DMS 273 (cell line): ENCODE measurements around the gene LETMD1.
"Not testable (repeated sequence)": the region's sequence is repeated elsewhere in the genome, so short reads cannot be mapped to it uniquely, and the experiment has no call there.

Source experiments
- DNase-seq: peaks from one replicate; lab custom pipeline; 2025; ENCODE audit not compliant: unreplicated experiment; lab: John Stamatoyannopoulos, UW

The LETMD1 gene

GRCh38 chr12:51047655-51048540 is at the start of gene LETMD1:
Gene LETMD1, plus strand, starts transcription at chr12:51048327. Its CDS starts 30 bp downstream, at chr12:51048357.
- peak; percentile 96 for DNase-seq

GRCh38 chr12:50999093-50999492 is 49.0 kb upstream of the LETMD1 start:
- no peak for DNase-seq

GRCh38 chr12:51000245-51000644 is 47.9 kb upstream of the LETMD1 start:
- no peak for DNase-seq

- DNase-seq, result no peak
Measured at GRCh38 chr12:51001799-51002198, 46.3 kb upstream of the LETMD1 start.

- no peak for DNase-seq
Measured at GRCh38 chr12:51004504-51004903, 43.6 kb upstream of the LETMD1 start.

GRCh38 chr12:51005030-51005429 is 43.1 kb upstream of the LETMD1 start:
- DNase-seq, result no peak

GRCh38 chr12:51005671-51006070 is 42.5 kb upstream of the LETMD1 start:
- no peak for DNase-seq

- no peak for DNase-seq
Measured at GRCh38 chr12:51008329-51009055, 39.6 kb upstream of the LETMD1 start.

- DNase-seq, result no peak
Measured at GRCh38 chr12:51009056-51009440, 39.1 kb upstream of the LETMD1 start.

- peak; percentile 62 for DNase-seq
Measured at GRCh38 chr12:51011955-51012354, 36.2 kb upstream of the LETMD1 start.

GRCh38 chr12:51012570-51013236 is 35.4 kb upstream of the LETMD1 start:
- peak; percentile 20 for DNase-seq

GRCh38 chr12:51013441-51013840 is 34.7 kb upstream of the LETMD1 start:
- no peak for DNase-seq

- not testable (repeated sequence) for DNase-seq
Measured at GRCh38 chr12:51014467-51014866, 33.7 kb upstream of the LETMD1 start.

GRCh38 chr12:51017452-51017851 is 30.7 kb upstream of the LETMD1 start:
- DNase-seq, result no peak

- DNase-seq, result no peak
Measured at GRCh38 chr12:51018956-51019355, 29.2 kb upstream of the LETMD1 start.

- DNase-seq, result no peak
Measured at GRCh38 chr12:51019927-51020326, 28.2 kb upstream of the LETMD1 start.

GRCh38 chr12:51020448-51021182 is 27.5 kb upstream of the LETMD1 start:
- no peak for DNase-seq

- DNase-seq, result no peak
Measured at GRCh38 chr12:51021694-51022093, 26.4 kb upstream of the LETMD1 start.

- DNase-seq, result no peak
Measured at GRCh38 chr12:51023625-51024382, 24.3 kb upstream of the LETMD1 start.

- DNase-seq, result peak; percentile 31
Measured at GRCh38 chr12:51025338-51025835, 22.7 kb upstream of the LETMD1 start.
